HG03103 (cell line): ENCODE data around the gene CRYGN.

ENCODE experiments used
- ATAC-seq: cut with Tn5 transposase; IDR thresholded peaks from one replicate; pipeline ENCODE4 v1.9.1; 2021; ENCODE audit warnings: low read depth; ENCODE audit not compliant: unreplicated experiment

The CRYGN gene

DNA sequence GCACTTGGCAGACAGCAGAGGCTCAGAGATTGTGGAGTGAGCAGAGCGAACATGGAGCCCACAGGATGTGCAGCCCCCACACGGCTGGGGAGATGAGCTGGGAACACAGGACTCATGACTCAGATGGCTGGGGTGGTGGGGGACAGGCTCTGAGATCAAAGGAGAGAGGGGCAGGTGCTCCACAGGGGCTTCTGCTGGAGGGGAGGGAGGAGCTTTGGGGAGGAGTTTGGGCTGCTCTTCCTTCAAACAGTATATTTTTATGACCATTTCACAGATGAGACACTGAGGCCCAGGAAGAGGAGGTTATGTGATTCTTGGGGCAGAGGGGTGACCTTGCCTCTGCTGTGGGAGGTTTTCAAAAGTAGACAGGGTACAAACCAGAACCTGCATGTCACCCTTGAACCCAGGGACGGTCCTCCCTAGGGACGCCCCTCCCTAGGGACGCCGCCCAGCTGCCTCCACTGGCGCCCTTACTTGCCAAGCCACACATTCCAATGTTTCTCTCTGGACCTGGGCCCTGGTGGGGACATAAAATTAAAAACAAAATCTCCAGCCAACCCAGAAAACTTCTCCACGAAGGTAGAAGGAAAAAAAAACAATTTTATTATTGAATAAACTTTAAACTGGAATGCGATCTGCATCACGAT, 981 bp upstream of the CRYGN start:
- no peak for ATAC-seq

DNA sequence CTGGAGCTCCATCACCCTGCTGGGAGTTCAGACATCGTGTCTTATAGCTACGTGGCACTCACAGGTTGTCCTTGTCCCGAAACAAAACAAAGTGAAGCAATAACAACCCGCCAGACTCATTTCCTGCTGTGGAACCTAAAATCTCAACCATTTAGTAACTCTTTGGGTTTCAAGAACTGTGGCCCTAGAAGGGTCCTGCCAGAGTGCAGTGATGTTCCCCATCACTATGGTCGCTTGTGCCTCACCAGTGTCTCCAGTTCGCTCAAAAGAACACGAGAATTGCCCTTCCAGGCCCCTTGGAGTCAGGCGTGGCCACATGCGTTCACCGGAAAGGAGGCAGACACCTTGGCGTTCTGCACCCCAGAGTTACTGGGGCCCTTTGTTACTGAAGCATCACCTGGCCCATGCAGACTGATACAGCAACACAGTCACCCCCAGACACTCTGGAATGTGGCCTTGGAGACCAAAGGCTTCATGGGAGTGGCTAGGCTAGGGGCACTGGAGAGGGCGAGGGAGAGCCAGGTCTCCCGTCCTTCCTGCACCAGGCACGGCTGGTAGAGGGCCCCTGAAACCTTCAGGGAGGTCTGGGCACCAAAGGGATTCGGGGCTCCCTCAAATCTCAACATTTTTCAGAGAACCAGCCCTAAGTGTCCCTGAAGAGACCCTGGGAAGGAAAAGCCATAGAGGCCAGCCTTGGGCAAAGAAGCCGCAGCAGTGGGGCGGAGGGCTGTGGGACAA, 908 bp downstream of the CRYGN start:
- no peak for ATAC-seq

DNA sequence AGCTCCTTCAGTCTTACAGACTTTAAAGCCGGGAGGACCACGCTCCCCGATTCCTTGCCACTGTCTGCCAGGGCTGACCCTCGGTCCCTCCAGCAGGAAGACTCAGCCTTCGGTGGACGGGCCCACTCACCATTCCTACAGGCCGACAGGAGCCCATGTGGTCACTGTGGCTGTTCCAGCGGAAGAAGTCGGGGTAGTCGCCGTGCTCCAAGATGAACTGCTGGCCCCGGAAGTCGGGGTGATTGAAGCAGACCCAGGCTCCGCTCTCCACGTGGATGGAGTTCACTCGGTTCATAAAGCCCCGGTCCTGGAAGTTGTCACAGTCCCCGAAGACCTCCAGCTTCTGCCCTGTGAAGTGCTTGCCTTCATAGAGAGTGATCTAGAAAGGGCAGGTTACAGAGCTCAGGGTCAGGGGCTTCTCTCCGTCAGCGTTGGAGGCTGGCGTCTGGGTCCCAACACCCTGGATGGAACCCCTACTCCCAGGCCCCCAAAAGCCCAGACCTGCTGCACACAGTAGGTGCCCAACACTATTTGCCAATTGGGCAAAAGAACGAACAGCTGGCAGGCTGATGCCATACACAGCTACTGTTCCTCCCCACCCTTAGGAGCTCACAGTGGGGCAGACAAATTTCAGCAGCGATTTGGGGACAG, 1.9 kb downstream of the CRYGN start:
- no peak for ATAC-seq

DNA sequence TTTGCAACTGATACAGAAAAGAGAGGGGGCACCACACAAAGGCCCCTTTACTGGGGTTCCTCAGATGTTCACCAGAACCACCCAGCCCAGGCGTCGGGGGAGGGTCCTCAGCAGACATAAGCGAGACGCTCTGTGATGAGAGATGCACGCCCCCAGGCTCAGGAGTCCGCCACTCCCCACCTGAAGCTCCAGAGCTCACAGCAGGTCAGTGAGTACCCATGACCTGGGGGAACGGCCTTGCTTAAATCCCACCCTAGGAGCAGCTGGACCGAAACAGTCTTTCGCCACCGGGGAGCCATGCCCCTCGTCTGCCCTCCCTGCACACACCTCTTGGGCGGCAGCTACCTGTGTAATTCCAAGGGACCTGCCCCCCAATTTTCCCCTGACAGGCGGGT, 2.8 kb downstream of the CRYGN start:
- no peak for ATAC-seq

DNA sequence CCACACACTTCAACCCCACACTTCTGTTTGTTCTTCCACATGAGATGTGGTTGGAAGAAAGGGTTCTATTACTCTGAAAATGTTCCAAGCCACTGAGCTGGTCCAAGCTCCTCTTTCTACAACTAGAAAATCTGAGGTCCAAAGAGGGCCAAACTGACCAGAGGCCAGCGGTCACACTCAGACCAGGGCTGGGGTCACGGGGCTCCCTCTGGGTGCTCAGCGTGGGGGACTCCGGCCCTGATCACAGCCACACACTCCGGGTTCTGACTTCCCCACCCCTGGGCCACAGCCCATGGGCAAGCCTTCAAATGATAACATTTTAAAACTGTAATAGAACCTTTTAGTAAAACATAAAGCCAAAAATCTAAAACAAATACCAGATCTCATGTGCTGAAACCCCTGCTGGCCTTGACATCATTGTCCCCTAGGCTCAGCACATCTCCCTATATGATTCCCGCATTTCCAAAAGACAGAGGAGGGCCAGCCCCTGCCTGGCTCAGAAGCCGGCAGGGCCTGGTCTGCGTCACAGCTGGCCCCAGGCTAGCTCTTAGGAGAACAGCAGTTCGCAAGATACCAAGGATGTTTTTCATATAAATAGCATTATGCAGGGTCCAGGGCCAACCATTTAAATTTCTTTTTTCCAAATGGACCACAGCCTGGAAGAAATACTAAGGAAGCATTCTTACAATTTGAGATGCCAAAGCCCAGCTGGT, 3.3 kb downstream of the CRYGN start:
- ATAC-seq: no peak

DNA sequence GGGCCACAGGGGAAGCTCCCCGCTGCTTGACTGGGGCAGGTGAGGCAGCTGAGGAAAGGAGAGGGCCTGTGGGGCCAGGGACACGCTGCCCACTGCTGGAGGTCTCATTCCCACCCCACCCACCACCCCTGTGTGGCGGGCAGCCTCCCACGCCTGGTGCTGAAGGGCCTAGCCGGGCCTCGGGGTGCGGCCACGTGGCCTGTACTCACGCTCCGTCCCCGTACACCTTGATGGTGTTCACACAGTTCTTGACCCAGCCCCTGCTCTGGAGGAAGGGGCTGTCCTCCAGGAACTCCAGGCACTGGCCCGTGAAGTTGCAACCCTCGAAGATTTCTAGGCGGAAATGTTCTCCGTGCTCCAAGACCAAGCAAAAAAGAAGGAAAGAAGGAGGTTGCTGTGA, 4.0 kb downstream of the CRYGN start:
- ATAC-seq: no peak

DNA sequence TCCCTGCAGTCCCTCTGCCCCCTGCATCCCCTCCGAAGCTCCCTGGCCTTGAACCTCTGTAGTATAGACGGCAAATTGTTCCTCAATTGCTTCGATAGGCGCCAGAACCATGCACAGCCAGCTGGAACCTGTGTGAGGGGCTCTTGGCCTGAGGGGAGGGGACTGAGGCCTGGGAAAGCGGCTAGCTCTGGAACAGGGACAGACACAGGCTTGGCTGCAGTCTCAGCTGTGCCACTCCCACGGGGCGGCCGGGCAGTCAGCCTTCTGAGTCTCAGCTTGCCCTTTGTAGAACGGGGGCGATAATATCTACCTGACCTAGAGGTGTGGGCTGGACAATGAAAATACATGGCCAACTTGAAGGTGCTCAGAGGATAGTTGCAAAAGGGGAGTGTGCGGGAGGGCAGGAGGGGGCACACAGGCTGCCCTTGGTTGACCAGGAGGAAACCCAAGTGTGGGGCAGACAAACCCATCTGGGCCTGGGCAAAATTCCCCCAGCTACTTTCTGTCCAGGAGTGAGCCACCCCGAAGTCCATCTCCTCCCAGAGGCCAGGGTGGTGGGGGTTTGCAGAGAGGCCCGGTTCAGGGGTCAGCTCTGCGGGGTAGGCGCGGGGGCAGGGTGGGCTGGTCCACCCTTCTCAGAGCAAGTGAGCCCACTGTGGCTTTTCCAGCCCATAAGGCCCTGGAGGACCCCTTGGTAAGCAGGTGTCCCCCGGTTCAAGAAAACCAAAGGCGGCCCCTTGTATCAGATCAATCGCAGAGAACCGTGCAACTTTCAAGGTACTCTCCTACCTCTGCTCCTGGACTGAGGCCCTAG, 4.6 kb downstream of the CRYGN start:
- ATAC-seq: no peak

DNA sequence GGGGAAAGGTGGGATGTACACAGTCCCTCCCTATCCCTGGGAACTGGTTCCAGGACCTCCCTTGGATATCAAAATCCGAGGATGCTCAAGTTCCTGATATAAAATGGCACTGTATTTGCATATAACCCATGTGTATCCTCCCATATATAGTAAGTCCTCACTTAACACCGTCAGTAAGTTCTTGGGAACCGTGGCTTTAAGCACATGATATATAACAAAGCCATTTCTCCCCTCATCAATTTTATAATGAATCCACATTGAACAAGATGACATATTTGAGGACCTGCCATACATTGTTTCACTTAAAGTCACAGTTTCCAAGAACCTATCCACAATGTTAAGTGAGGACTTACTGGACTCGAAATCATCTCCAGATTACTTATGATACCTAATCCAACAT, 5.4 kb downstream of the CRYGN start:
- no peak for ATAC-seq

DNA sequence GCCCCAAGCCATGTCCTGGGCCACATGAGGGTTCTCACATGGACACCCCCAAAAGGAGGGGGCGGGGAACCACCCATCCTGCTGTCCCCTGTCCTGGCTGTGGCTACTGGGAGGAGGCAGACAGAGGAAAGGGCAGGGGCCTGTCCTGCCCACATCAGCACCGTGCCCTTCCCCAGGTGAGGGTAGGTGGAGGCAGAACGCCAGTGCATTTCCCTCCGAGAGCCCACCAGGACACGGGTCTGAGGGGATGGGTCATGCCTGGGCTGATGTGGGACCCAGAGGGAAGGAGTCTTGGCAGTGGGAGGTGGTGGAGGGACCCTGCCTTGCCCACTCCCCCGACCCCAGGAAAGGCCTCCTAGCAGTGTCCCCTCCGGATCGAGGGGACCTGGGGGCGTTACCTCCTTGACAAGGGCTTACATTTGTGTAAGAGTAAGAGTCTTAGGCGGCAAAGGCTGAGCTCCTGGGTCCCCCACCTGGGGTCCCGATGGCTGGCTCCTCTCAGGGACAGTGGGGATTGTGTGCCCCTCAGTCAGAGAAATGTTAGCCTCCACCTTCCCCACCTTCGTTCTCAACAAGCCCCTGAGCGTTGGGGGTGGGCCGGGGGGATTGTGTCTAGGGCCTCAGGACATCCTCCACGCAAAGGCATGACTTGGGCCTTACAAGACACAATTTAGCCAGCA, 6.1 kb downstream of the CRYGN start:
- no peak for ATAC-seq

DNA sequence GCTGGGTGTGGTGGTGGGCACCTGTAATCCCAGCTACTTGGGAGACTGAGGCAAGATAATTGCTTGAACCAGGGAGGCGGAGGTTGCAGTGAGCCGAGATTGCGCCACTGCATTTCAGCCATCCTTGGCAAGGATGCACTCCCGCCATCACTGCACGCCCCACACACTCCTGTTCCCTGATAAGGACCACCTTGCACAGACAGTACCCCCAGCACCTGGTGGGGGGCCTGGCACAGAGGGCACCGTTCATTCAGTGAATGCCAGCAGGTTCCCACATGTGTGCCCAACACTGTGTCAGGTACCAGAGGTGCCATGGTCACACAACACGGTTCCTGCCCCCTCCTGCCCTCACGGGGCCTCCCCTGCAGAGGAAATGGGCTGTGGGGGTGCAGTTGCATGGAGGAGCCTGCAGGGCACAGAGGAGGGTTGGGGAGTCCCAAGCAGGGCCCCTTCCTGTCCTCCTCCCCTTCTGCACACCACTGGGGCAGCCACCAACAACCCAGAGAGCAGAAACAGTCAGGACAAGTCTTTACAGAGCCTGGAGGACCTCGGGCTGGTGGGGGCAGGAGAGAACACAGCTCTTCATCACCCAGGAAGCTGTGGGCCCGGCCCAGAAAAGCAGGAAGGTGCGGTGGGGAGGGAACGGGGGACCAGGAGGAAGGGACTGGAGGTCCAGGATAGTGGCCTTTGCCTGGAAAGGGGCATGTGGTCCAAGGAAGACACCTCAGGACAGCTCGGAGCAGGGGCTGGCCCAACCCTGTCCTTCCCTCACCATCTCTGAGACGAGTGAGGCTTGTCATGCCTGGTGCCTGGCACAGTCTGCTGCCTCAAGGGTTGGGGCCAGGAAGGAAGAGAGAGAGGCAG, 7.1 kb downstream of the CRYGN start:
- no peak for ATAC-seq

DNA sequence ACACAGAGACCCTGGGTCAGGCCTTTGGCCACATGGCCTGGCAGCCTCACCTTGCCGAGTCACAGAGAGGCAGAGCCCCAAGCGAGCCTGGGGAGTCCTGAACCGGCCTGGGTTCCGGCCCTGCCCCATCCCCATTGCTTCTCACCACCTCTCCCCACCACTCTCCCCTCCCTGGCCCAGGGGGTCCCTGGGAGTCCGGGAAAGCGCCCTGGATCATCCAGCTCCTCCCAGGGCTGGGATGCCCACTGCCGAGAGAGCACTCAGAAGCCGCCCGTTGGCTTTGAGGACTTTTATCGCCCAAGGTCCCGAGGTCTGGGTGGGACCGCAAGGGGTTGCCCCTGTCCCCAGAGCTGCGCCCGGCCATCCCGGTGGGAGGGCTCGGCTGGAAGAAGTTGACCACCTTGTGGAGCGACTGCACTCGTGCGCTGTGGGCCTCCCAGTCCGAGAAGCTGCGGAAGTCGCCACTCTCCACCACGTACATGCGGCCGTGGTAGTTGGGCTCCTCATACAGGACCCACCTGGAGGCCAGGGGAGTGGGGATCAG, 8.1 kb downstream of the CRYGN start:
- ATAC-seq: no peak

DNA sequence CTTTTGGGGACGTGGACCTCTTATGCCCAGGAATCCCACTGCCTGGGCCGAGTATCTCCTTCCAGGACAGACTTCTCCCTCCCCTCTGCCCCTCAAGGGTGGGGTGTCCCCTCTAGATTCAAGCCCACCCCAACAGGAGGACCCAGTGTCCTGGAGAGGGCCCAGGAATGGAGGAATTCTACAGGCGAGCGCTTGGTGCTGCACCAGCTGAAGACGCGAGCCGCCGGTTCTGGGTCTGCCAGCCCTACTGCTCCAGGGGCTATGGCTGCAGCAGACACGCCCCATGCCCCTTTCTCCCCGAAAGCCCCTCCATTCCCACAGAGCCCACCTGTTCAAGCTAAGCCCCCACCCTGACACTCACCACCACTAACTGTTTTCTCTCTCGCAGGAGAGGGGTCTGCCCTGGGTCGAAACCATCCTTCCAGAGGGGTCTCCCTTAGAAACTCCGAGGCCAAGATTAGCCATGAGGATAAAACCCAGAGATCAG, 8.6 kb downstream of the CRYGN start:
- ATAC-seq: no peak

DNA sequence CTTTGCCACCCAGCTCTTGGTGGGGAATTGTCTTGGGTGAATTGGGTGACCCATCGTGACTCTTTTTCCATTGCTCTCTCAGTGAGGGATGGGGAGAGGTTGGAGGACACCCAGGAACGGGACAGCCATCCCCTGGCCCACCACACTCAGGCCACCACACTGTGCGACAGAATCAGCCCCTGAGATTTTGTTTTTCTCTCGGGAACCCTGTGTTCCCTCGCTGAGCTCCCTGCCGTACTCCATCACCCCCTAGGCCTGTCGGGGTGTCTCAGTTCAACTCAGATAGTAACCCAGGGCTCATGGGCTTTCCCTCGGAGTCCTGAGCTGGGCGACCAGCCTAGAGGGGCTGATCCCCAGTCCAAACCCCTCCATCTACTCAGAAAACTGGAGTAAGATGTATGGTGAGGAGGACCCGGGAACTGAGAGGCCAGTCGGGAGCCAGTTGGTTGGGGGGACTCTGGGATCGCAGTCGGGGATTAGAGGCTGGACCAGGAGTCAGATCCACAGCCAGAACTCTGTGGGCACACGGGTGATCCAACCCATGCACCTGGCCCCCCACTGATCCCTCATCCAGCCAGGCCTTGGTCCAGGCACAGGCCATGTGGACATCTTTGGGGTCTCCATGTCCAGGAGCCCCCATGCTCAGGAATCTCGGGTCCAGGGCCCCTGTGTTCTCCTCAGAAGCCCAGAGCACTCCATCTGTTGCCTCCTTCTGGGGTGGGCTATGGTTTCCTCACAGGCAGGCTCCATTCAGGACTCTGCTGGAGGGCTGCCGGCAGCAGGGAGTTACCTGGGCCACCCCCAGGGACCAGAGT, 9.3 kb downstream of the CRYGN start:
- no peak for ATAC-seq

DNA sequence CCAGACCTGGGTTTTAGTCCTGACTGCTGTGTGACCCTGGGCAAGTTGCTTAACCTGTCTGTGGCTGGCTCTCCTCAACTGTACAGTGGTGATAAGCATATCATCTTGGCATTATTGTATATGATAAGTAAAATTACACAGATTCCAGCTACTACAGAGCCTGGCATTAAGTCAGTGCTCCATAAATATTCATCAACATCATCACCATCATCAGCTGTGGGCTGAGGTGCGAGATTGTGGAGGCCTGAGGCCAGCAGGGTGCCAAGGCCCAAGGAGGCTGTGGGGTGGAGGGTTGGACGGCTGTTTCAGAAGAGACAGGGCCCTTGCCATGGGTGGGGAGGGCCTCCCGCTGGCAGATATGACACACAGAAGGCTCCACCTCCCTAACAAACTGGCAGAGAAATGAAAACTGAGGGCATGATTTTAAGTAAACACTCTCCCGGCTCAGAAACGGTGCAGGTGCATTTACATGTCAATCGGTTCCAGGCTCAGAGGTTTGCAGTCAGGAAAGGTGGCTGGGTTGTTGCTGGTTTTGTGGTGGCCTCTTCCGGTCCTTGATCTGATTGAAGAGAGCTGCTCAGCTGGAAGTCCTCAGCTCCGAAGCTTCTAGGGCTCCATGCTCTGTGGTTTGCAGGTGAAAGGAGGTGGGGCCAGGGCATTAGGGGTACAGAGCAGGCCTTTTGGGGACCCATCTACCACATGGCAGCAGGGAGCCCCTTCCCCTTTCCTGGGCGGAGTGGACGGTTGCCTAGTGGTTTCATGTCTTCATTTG, 10.2 kb downstream of the CRYGN start:
- ATAC-seq: no peak

DNA sequence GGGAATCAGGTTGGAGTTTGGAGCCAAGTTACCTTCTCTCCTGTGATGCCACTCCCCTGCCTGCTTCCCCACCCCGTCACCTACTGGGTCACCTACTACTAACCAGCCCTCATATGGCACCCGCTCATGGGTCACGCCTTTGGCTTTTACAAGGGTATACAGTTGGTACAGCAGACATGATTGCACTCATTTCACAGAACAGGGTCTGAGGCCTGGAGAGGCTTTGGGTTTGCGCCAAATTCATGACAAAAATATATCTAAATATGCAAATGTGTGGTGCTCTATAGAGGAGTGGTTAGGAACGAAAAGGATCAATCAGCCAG, 10.7 kb downstream of the CRYGN start:
- no peak for ATAC-seq

DNA sequence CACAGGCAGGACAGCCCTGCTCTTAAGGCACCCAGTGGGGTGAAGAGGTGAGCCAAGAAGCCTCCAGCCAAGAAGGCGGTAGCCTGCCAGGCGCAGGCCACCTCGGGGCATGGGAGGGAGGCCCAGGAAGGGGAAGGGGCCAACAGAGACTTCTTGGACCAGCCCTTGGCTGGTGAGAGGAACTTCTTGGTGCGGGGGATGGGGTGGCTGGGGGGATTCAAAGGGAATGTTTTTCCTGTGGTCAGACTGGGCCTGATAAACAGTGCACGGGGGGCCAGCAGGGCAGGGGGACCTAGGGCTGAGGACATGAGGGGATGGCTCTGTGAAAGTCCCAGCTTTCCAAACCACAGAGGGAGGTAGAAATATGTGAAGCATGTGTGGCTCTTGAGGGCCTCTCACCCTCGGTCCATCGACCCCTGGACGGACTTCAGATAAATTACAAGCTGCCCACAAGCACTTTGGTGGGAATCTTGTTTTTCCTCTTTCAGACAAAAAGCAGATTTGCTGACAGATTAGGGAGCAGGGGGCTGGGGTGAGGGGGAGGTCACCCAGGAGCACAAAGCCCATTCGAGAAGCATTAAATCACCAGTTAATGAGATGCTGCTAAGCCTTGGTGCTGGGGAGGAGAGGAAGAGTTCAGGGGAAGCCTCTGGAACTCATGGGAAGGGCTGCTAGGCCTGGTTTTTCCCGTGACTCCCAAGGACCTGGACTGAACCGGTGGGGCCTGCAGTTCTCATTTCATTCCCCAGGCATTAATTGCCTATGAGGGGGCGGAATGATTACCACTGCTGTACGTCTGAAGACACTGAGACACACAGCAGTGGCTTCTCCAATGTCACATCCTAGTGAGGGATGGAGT, 11.3 kb downstream of the CRYGN start:
- ATAC-seq: no peak
